Prostate gland (tissue), 2 donors: ENCODE data around the gene AGK. TPM values are rescaled to one million over a fixed set of nuclear protein-coding genes. Genes with fewer than 3 reads are reported as not detected.
A peak's percentile ranks its signal among the peaks of the same experiment; 100 is the strongest.
"Not testable (repeated sequence)": the region's sequence is repeated elsewhere in the genome, so short reads cannot be mapped to it uniquely, and the experiment has no call there.

ENCODE experiments used
- DNase-seq: peaks from one replicate; pipeline ENCODE4 v3.0.0-alpha.2; 2019; ENCODE audit warnings: low spot score
- H3K27ac ChIP-seq, 2 donors: fragments of 200-600 bp; sonication (generic); 2 replicates each; pipeline ENCODE4 v1.5.1; 2017 to 2019
- H3K27me3 ChIP-seq: fragments of 200-600 bp; sonication (generic); replicated peaks from 2 replicates; pipeline ENCODE4 v1.5.1; 2019; ENCODE audit not compliant: insufficient read depth
- H3K36me3 ChIP-seq, 2 donors: fragments of 200-600 bp; sonication (generic); 1 replicate in 1 of 2; 2 replicates in 1 of 2; pipeline versions ENCODE4 v1.5.1 to v1.8.1; 2017 to 2019
- H3K4me1 ChIP-seq: fragments of 200-600 bp; sonication (generic); replicated peaks from 2 replicates; pipeline ENCODE4 v1.5.1; 2019
- H3K4me3 ChIP-seq, 2 donors: fragments of 200-600 bp; sonication (generic); 2 replicates each; pipeline ENCODE4 v1.5.1; 2017 to 2019
- H3K9me3 ChIP-seq: fragments of 200-600 bp; sonication (generic); 2 replicates; pipeline ENCODE4 v1.5.1; 2017
- CTCF ChIP-seq, 4 experiments: fragments of 200-600 bp in 2 of 4; fragments of 450-650 bp in 2 of 4; sonication (generic) in 2 of 4; IDR thresholded peaks; 1 replicate in 3 of 4; 2 replicates in 1 of 4; pipeline ENCODE4 v1.5.1; 2016 to 2019; ENCODE audit warnings: antibody characterized with exemption in 4 of 4, mild to moderate bottlenecking in 2 of 4, moderate library complexity in 2 of 4
- POLR2A ChIP-seq: fragments of 450-650 bp; IDR thresholded peaks from one replicate; pipeline ENCODE4 v1.6.1; 2016; ENCODE audit warnings: antibody characterized with exemption, mild to moderate bottlenecking
- POLR2AphosphoS5 ChIP-seq: sonication (generic); formaldehyde crosslinking; IDR thresholded peaks from one replicate; pipeline ENCODE4 v1.6.1; 2017; ENCODE audit warnings: antibody characterized with exemption
- WGBS: methylation state at CpG from one replicate; pipeline ENCODE4 v1.1.5; 2018; 5-methylcytosine and 5-hydroxymethylcytosine counted together
- intact Hi-C: fragments of 100-400 bp; cut with DNase I; formaldehyde crosslinking; loops from one replicate; pipeline ENCODE4 v1.14.2; 2022
- total RNA-seq, 2 donors: library from RNA; depleted of rRNA; stranded (reverse); fragments of >200 nt; gene quantifications; one replicate each; pipeline ENCODE4 v1.1.0, GENCODE V29; 2016

Gene AGK
- total RNA-seq, 2 donors from 2014 or later, result 19.4 to 26.7 TPM

GRCh38 chr7:141641876-141642275 is 90.7 kb downstream of the AGK start:
- TF ChIP-seq POLR2AphosphoS5 (no peak), POLR2A (no peak), CTCF (IDR thresholded peaks at IDR 0.05) (no peak)
- WGBS, result 94% methylated on average over 3 of the region's 3 CpGs

GRCh38 chr7:141645188-141645587 is 94.0 kb downstream of the AGK start:
- DNase-seq, result no peak
- peaks cover 5% of the 10 kb centered on the region for H3K4me1 ChIP-seq
- intact Hi-C loops, result no loop called here
- no peaks in the 10 kb centered on the region for H3K9me3 ChIP-seq
- no peak overlapping the region for H3K27ac ChIP-seq
- no peaks in the 10 kb centered on the region for H3K36me3 ChIP-seq
- no peak overlapping the region for H3K4me3 ChIP-seq
- H3K27me3 ChIP-seq, result no peaks in the 10 kb centered on the region
- TF ChIP-seq POLR2A, result no peak
- TF ChIP-seq POLR2AphosphoS5, result no peak
- no peak for TF ChIP-seq CTCF (IDR thresholded peaks at IDR 0.05)

More at GRCh38 chr7:141641876-141642275, 90.7 kb downstream of the AGK start:
- DNase-seq, result no peak
- intact Hi-C loops, result no loop called here
- Histone ChIP-seq H3K36me3 (no peaks in the 10 kb centered on the region), H3K27ac (no peak overlapping the region), H3K27me3 (no peaks in the 10 kb centered on the region), H3K4me3 (no peak overlapping the region), H3K9me3 (no peaks in the 10 kb centered on the region), H3K4me1 (no peaks in the 10 kb centered on the region)

- Histone ChIP-seq H3K27ac (no peak overlapping the region), H3K36me3 (no peaks in the 10 kb centered on the region), H3K4me1 (peaks cover 5% of the 10 kb centered on the region), H3K4me3 (no peak overlapping the region), H3K9me3 (no peaks in the 10 kb centered on the region), H3K27me3 (no peaks in the 10 kb centered on the region)
- no peak for DNase-seq
- WGBS, result 87% methylated on average over 6 of the region's 6 CpGs
- intact Hi-C loops, result no loop called here
- TF ChIP-seq CTCF (IDR thresholded peaks at IDR 0.05) (no peak), POLR2AphosphoS5 (no peak), POLR2A (no peak)
Observed at GRCh38 chr7:141646826-141647480, 95.7 kb downstream of the AGK start.

GRCh38 chr7:141647701-141648100 is 96.5 kb downstream of the AGK start:
- H3K27me3 ChIP-seq, H3K9me3 ChIP-seq, H3K27ac ChIP-seq, H3K4me1 ChIP-seq, H3K4me3 ChIP-seq, H3K36me3 ChIP-seq, DNase-seq, intact Hi-C loops: not testable (repeated sequence)
- WGBS, result 97% methylated on average over 21 of the region's 21 CpGs

- peaks cover 5% of the 10 kb centered on the region for H3K4me1 ChIP-seq
- no peaks in the 10 kb centered on the region for H3K27me3 ChIP-seq
- intact Hi-C loops, result no loop called here
- DNase-seq, result no peak
- WGBS, result 54% methylated on average over 6 of the region's 6 CpGs
- no peak for TF ChIP-seq POLR2AphosphoS5
- peak overlapping the region in 1 of 2 donors; percentile 8 for H3K27ac ChIP-seq
- H3K4me3 ChIP-seq, result no peak overlapping the region
- no peaks in the 10 kb centered on the region for H3K36me3 ChIP-seq
- no peaks in the 10 kb centered on the region for H3K9me3 ChIP-seq
Observed at GRCh38 chr7:141648276-141649114, 97.3 kb downstream of the AGK start.
